OCI-LY1 (cell line): ENCODE data around the gene NEDD4L.
A peak's percentile ranks its signal among the peaks of the same experiment; 100 is the strongest.

ENCODE experiments used
- H2AFZ ChIP-seq: fragments of 200-600 bp; sonication (generic), shearing (Covaris generic); 2 replicates; pipeline ENCODE4 v1.6.0; 2014; ENCODE audit warnings: antibody characterized with exemption, mild to moderate bottlenecking, low read length
- H3F3A ChIP-seq: fragments of 200-600 bp; sonication (generic), shearing (Covaris generic); 2 replicates; pipeline ENCODE4 v1.6.0; 2014; ENCODE audit warnings: mild to moderate bottlenecking, antibody characterized with exemption, low read length, moderate library complexity; ENCODE audit not compliant: insufficient read depth
- H3K27ac ChIP-seq: fragments of 200-600 bp; sonication (generic); 2 replicates; pipeline ENCODE4 v1.5.1; 2014; ENCODE audit warnings: low read length, mixed run types, mild to moderate bottlenecking, low read depth; ENCODE audit not compliant: poor library complexity, severe bottlenecking
- H3K27me3 ChIP-seq: fragments of 200-600 bp; sonication (generic); 2 replicates; pipeline ENCODE4 v1.6.0; 2014; ENCODE audit warnings: antibody characterized with exemption, mild to moderate bottlenecking, low read length, moderate library complexity; ENCODE audit not compliant: insufficient read depth
- H3K36me3 ChIP-seq: fragments of 200-600 bp; sonication (generic); 2 replicates; pipeline ENCODE4 v1.6.1; 2014; ENCODE audit warnings: mild to moderate bottlenecking, antibody characterized with exemption, low read length, moderate library complexity, mixed read lengths; ENCODE audit not compliant: insufficient read depth
- H3K4me1 ChIP-seq: fragments of 200-600 bp; sonication (generic); 2 replicates; pipeline ENCODE4 v1.5.1; 2014; ENCODE audit warnings: mild to moderate bottlenecking, low read length, moderate library complexity; ENCODE audit not compliant: insufficient read depth, severe bottlenecking
- H3K4me2 ChIP-seq: fragments of 200-600 bp; sonication (generic), shearing (Covaris generic); 2 replicates; pipeline ENCODE4 v1.6.1; 2014; ENCODE audit warnings: low read length
- H3K4me3 ChIP-seq: fragments of 200-600 bp; sonication (generic); 2 replicates; pipeline ENCODE4 v1.5.1; 2014; ENCODE audit warnings: low read length, low read depth, mild to moderate bottlenecking, mixed read lengths; ENCODE audit not compliant: poor library complexity, severe bottlenecking
- H3K79me2 ChIP-seq: fragments of 200-600 bp; shearing (Covaris generic); 2 replicates; pipeline ENCODE4 v1.6.1; 2016; ENCODE audit warnings: mixed run types, low read length, mixed read lengths; ENCODE audit not compliant: insufficient read depth
- H3K9ac ChIP-seq: fragments of 200-600 bp; sonication (generic), shearing (Covaris generic); 2 replicates; pipeline ENCODE4 v1.6.1; 2014; ENCODE audit warnings: mild to moderate bottlenecking, low read length, mixed read lengths
- H3K9me2 ChIP-seq: fragments of 200-600 bp; sonication (generic), shearing (Covaris generic); 2 replicates; pipeline ENCODE4 v1.6.1; 2014; ENCODE audit warnings: low read depth, mild to moderate bottlenecking, low read length, mixed read lengths
- H3K9me3 ChIP-seq: fragments of 200-600 bp; shearing (Covaris generic); 2 replicates; pipeline ENCODE4 v1.6.1; 2014; ENCODE audit warnings: low read length, mixed read lengths
- H4K20me1 ChIP-seq: fragments of 200-600 bp; sonication (generic), shearing (Covaris generic); 2 replicates; pipeline ENCODE4 v1.6.0; 2016; ENCODE audit warnings: mild to moderate bottlenecking, low read length; ENCODE audit not compliant: insufficient read depth
- CTCF ChIP-seq: fragments of 200-600 bp; sonication (generic), shearing (Covaris generic); IDR thresholded peaks from 2 replicates; pipeline ENCODE4 v1.5.1; 2017; ENCODE audit warnings: mild to moderate bottlenecking, antibody characterized with exemption, low read length, moderate library complexity, mixed read lengths
- EZH2 ChIP-seq: fragments of 200-600 bp; sonication (generic), shearing (Covaris generic); IDR thresholded peaks from 2 replicates; pipeline ENCODE4 v1.8.0; 2017; ENCODE audit warnings: borderline replicate concordance, mixed run types, mild to moderate bottlenecking, antibody characterized with exemption, low read length, moderate library complexity, mixed read lengths

NEDD4L gene

GRCh38 chr18:58180738-58181353, 136.8 kb downstream of the NEDD4L start:
- Histone ChIP-seq H3K79me2 (no peaks in the 10 kb centered on the region), H3K9me3 (no peaks in the 10 kb centered on the region), H3K27me3 (no peaks in the 10 kb centered on the region), H3K9ac (no peak overlapping the region), H3K27ac (no peak overlapping the region), H4K20me1 (no peaks in the 10 kb centered on the region), H3K4me1 (no peaks in the 10 kb centered on the region), H3K4me3 (no peak overlapping the region), H2AFZ (no peak overlapping the region), H3K36me3 (no peaks in the 10 kb centered on the region), H3K4me2 (no peak overlapping the region), H3F3A (no peaks in the 10 kb centered on the region), H3K9me2 (no peaks in the 10 kb centered on the region)
- TF ChIP-seq EZH2: no peak
- peak; percentile 84 for TF ChIP-seq CTCF

- H2AFZ ChIP-seq: no peak overlapping the region
- H3K9me3 ChIP-seq: no peaks in the 10 kb centered on the region
- H3K9ac ChIP-seq: no peak overlapping the region
- H3K27me3 ChIP-seq: no peaks in the 10 kb centered on the region
- H3K4me2 ChIP-seq: no peak overlapping the region
- H3K4me3 ChIP-seq: no peak overlapping the region
- H3K9me2 ChIP-seq: no peaks in the 10 kb centered on the region
- H3F3A ChIP-seq: no peaks in the 10 kb centered on the region
- H3K36me3 ChIP-seq: no peaks in the 10 kb centered on the region
- H4K20me1 ChIP-seq: no peaks in the 10 kb centered on the region
- H3K4me1 ChIP-seq: no peaks in the 10 kb centered on the region
- no peak overlapping the region for H3K27ac ChIP-seq
- TF ChIP-seq CTCF (no peak), EZH2 (no peak)
- no peaks in the 10 kb centered on the region for H3K79me2 ChIP-seq
These were observed 138.0 kb downstream of the NEDD4L start for GRCh38 chr18:58181988-58182387.

- no peaks in the 10 kb centered on the region for H3K36me3 ChIP-seq
- H3K79me2 ChIP-seq: no peaks in the 10 kb centered on the region
- H3K9me3 ChIP-seq: no peaks in the 10 kb centered on the region
- H3F3A ChIP-seq: no peaks in the 10 kb centered on the region
- H3K9ac ChIP-seq: no peak overlapping the region
- no peaks in the 10 kb centered on the region for H3K9me2 ChIP-seq
- no peak overlapping the region for H2AFZ ChIP-seq
- H3K4me2 ChIP-seq: no peak overlapping the region
- H4K20me1 ChIP-seq: no peaks in the 10 kb centered on the region
- H3K4me1 ChIP-seq: no peaks in the 10 kb centered on the region
- TF ChIP-seq CTCF (no peak), EZH2 (no peak)
- H3K27me3 ChIP-seq: no peaks in the 10 kb centered on the region
- H3K4me3 ChIP-seq: no peak overlapping the region
- H3K27ac ChIP-seq: no peak overlapping the region
These were observed 139.2 kb downstream of the NEDD4L start for GRCh38 chr18:58183226-58183625.
